ENCODE measurements around the gene PKD1L1.

- no peak for TF ChIP-seq POLR2AphosphoS5 (IDR thresholded peaks at IDR 0.05)
- no peak for TF ChIP-seq CTCF (IDR thresholded peaks at IDR 0.05)
Measured at GRCh38 chr7:47947355-47947749, 914 bp downstream of the PKD1L1 start.

Data from prostate gland (tissue), 2 donors.